Measurements from ENCODE around the gene DYNLT1.
A peak's percentile ranks its signal among the peaks of the same experiment; 100 is the strongest.
"Not testable (repeated sequence)": the region's sequence is repeated elsewhere in the genome, so short reads cannot be mapped to it uniquely, and the experiment has no call there.

Gene DYNLT1

GRCh38 chr6:158644231-158645063 lies at the start of gene DYNLT1:
DYNLT1 (minus strand) TSS chr6:158644743; CDS start chr6:158644708, 35 bp downstream.
- peak; percentile 93 for DNase-seq

GRCh38 chr6:158688860-158689259 lies 44.3 kb upstream of the DYNLT1 start:
- no peak for DNase-seq

GRCh38 chr6:158687506-158687905 lies 43.0 kb upstream of the DYNLT1 start:
- DNase-seq, result no peak

- DNase-seq, result peak; percentile 68
These were observed 42.3 kb upstream of the DYNLT1 start for GRCh38 chr6:158686791-158687381.

- no peak for DNase-seq
These were observed 41.8 kb upstream of the DYNLT1 start for GRCh38 chr6:158686311-158686710.

GRCh38 chr6:158684745-158685324 lies 40.3 kb upstream of the DYNLT1 start:
- DNase-seq, result no peak

- DNase-seq, result peak; percentile 57
These were observed 39.8 kb upstream of the DYNLT1 start for GRCh38 chr6:158684311-158684710.

- no peak for DNase-seq
These were observed 35.9 kb upstream of the DYNLT1 start for GRCh38 chr6:158680481-158680880.

- DNase-seq, result no peak
These were observed 35.5 kb upstream of the DYNLT1 start for GRCh38 chr6:158680015-158680414.

- DNase-seq, result no peak
These were observed 33.5 kb upstream of the DYNLT1 start for GRCh38 chr6:158677906-158678578.

GRCh38 chr6:158677094-158677493 lies 32.6 kb upstream of the DYNLT1 start:
- DNase-seq, result not testable (repeated sequence)

GRCh38 chr6:158674342-158675131 lies 30.0 kb upstream of the DYNLT1 start:
- no peak for DNase-seq

- DNase-seq, result no peak
These were observed 28.2 kb upstream of the DYNLT1 start for GRCh38 chr6:158672726-158673125.

- not testable (repeated sequence) for DNase-seq
These were observed 27.6 kb upstream of the DYNLT1 start for GRCh38 chr6:158672119-158672518.

GRCh38 chr6:158669145-158670035 lies 24.8 kb upstream of the DYNLT1 start:
- DNase-seq, result no peak

- DNase-seq, result no peak
These were observed 24.2 kb upstream of the DYNLT1 start for GRCh38 chr6:158668707-158669103.

- no peak for DNase-seq
These were observed 22.9 kb upstream of the DYNLT1 start for GRCh38 chr6:158667360-158667981.

- no peak for DNase-seq
These were observed 22.3 kb upstream of the DYNLT1 start for GRCh38 chr6:158666628-158667359.

- no peak for DNase-seq
These were observed 20.8 kb upstream of the DYNLT1 start for GRCh38 chr6:158665332-158665731.

GRCh38 chr6:158663625-158664165 lies 19.2 kb upstream of the DYNLT1 start:
- DNase-seq, result no peak
